Occipital lobe (tissue), 2 donors: ENCODE results near the gene ZNF367. TPM values are rescaled to one million over a fixed set of nuclear protein-coding genes. Genes with fewer than 3 reads are reported as not detected.

Source experiments
- DNase-seq: peaks from one replicate; lab custom pipeline; 2025; lab: John Stamatoyannopoulos, UW
- total RNA-seq: library from RNA; depleted of rRNA; stranded (reverse); fragments of >200 nt; gene quantifications from one replicate; pipeline ENCODE4 v1.2.3, GENCODE V29; 2014

Gene ZNF367
- total RNA-seq: 3.3 TPM

DNA sequence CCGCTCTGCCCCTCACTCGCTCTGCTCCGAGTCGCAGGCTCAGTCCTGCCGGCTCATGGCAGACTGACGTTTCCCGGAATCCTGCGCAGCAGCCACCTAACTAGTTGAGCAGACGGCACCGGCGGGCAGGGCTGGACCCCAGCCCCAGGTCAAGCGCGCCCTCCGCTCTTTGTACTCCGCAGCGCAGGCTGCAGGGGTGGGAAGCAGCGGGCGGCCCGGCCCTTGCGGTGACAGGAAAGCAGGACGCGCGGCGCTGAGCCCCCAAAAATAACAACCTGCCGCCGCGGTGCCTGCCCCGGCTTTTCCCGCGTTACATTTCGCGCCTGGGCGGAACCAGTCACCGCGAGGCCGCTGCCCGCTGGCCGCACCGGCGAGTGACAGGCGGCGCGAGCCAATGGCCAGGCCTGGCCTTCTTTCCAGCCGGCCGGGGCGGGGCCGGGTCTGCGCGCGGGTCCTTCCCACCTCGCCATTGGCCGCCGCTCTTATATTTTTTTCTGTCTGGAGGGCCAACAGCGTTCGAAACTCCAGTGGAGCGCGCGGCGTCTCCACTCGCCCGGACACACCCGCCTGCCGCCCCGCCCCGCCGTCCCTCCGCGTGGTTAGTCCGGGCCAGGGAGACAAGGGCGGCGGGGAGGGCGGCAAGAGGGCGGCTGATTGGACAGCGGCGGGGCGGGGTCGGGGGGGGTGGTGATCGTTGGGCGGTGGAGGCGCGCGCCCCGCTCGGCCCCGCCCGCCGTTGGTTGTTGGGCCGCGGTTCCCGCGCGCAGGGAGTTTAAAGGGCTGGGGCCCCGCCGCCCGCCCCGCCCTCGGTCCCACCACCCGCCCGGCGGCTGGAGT, at the start of gene ZNF367:
Gene ZNF367 (minus strand): TSS at position 288 of the 837 bp plus-strand sequence. CDS start 338 bp downstream, outside the sequence.
- peak; percentile 95 for DNase-seq

GRCh38 chr9:96467784-96468183, 49.6 kb upstream of the ZNF367 start:
- no peak for DNase-seq

- no peak for DNase-seq
These were observed 46.3 kb upstream of the ZNF367 start for GRCh38 chr9:96464426-96464825.

DNA sequence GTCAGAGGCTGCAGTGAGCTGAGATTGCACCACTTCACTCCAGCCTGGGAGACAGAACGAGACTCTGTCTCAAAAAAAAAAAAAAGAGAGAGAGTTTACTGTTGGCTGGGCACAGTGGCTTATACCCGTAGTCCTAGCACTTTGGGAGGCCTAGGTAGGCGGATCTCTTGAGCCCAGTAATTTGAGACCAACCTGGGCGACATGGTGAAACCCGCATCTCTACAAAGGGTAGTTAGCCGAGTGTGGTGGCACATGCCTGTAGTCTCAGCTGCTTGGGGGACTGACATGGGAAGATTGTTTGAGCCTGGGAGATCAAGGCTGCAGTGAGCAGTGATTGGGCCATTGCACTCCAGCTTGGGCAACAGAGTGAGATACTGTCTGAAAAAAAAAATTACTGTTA, 44.4 kb upstream of the ZNF367 start:
- DNase-seq: no peak

DNA sequence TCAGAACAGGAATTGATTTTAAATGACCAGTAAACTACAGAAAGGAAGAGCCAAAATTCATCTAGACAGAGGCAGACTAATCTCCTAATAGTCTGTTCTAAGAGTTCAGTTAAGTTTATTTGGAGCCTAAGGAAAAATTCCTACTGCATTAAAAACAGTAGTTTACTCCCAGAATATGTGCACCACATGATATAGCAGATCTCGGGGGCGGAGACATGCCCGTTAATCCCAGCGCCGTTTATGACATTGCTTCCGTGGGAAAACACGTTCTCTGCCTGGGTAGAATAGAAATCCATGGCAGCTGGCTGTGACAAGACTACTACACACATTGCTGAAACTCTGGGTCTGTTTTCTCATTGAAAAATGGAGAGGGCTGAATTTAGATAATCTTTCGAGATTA, 43.2 kb upstream of the ZNF367 start:
- DNase-seq: no peak

- DNase-seq: no peak
These were observed 42.7 kb upstream of the ZNF367 start for GRCh38 chr9:96460882-96461281.

DNA sequence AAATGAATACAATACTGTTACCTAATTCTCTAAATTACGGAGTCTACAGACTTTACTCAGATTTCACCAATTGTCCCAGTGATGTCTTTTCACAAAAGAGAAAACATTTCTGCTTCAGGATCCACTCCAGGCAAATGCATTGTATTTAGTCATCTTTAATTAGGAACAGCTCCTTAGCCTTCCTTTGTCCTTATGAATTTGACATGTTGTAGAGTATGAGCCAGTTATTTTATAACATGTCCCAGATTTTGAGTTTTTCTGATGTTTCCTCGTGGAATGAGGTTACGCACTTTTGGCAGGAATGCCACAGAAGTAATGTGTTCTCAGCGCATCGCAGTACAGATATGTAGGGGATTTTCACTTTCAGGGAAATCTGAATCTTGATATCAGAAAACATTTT, 42.3 kb upstream of the ZNF367 start:
- DNase-seq: no peak

DNA sequence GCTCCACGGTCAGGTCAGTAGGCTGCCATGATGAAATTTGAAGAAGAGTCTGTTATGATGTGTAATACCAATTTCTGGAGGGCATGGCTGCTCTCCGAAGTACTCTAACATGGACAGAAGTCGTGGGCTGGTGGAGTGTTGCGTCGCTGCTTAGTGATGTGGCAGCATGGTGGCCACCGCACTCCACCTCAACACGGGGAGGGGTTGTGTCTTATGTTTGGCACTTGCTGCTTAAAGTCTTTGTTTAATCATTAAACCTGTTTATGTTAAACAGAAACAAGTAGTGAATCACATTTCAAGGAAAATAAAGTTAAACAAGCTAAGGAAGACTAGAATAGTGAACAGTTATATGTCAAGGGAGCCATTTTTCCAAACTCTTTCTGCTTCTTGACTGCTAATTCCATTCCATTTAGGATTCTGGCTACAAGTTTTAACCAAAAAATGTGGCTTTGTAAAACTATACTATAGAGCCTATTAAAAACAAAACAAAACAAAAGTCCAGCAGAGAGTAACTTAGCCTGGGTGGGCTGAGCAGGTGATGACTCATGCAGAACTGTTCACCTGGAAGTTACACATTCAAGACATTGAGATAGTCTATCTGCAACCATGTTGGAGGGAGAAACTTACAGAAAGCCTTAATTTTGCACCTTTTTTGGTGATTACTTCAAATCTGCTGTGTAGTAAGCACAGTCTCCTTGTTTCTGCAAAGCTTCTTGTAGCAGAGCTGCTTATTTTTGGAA, 41.3 kb upstream of the ZNF367 start:
- DNase-seq: no peak

- DNase-seq: no peak
These were observed 40.1 kb upstream of the ZNF367 start for GRCh38 chr9:96458226-96458625.

DNA sequence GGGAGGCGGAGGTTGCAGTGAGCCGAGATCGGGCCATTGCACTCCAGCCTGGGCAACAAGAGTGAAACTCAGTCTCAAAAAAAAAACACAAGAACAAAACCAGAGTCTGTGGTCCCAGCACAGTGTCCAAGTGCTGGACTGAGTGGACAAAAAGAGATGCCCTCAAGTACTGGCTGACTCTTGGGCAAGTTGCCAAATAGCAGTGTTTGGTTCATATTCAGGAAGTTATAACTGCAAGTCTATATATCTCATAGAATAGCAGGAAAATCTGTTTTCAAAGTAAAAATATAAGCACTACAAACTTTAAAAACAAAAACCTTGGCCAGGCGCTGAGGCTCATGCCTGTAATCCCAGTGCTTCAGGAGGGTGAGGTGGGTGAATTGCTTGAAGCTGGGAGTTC, 39.1 kb upstream of the ZNF367 start:
- DNase-seq: no peak

DNA sequence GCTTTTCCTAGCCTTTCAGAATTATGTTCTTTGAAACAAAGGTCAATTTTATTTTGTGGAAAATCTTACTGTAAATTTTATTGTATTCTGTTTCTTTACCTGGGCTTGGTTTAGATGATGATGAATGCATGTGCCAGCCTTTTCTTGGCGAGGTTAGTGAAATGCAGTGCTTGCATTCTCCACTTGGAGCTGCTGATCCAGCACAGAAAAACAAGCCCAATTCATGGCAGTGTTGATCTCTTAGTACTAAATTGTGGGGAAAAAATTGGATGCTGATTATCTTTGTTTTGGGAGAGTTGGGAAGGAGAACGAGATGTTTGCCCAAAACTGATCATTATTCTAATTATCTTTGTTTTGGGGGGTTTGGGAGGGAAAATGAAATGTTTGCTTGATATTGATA, 35.5 kb upstream of the ZNF367 start:
- no peak for DNase-seq

- no peak for DNase-seq
These were observed 32.7 kb upstream of the ZNF367 start for GRCh38 chr9:96450613-96451528.

GRCh38 chr9:96449845-96450612, 31.9 kb upstream of the ZNF367 start, which contains the start of gene HABP4:
Gene HABP4, plus strand, starts transcription at chr9:96450169. Its CDS starts 111 bp downstream, at chr9:96450280.
- DNase-seq: peak; percentile 96

DNA sequence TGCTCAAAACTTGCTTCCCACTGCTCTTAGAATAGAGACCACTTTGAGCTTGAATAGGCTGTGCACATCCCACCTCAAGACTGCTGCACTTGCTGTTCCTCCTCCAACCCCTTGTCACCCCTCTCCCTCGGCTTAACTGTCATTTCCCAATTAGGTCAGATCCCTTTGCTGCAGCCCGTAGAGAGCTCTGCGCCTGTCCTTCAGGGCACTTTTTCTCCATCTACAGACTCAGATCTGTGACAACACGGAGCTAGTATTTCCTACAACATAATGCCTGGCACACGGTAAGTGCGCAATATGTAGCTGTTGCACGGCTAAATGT, 31.3 kb upstream of the ZNF367 start:
- DNase-seq: no peak

- DNase-seq: no peak
These were observed 30.5 kb upstream of the ZNF367 start for GRCh38 chr9:96448546-96449170.

DNA sequence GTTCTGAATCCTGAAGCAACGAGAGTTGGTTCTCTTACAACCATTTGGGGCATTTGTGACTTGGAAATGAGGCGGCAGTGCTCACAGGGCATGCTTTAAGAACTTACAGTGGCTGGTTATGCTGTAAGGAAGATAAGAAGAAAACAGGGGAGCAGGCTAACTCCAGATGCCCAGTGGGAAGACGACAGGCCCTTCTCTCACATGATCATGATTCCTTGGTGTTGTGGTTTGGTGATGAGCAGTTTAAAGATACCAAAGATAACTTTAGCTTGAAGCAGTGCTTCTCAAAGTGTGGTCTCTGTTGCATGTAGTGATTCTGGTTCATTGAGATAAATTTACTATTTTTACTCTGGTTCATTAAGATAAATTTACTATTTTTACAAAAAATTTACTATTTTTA, 29.2 kb upstream of the ZNF367 start:
- no peak for DNase-seq

DNA sequence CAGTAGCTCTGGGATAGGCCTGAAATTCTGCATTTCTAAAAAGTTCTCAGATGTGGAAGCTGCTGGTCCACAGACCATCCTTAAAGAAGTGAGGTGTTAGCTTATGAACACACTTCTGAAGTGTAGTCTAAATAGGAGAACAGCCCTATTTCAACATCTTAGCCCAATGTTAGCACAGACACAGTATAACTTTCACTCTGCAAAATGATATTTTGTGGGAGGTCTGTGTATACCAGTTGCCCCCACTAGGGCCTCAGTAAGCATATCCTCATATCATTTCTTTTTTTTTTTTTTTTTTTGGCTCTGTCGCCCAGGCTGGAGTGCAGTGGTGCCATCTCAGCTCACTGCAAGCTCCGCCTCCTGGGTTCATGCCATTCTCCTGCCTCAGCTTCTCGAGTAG, 24.3 kb upstream of the ZNF367 start:
- DNase-seq: no peak

- DNase-seq: no peak
These were observed 23.8 kb upstream of the ZNF367 start for GRCh38 chr9:96441798-96442445.

GRCh38 chr9:96440671-96441199, 22.6 kb upstream of the ZNF367 start:
- no peak for DNase-seq

GRCh38 chr9:96437454-96437853, 19.3 kb upstream of the ZNF367 start:
- no peak for DNase-seq
